HT-29 (cell line): ENCODE data around the gene AKAP1. TPM values are rescaled to one million over a fixed set of nuclear protein-coding genes. Genes with fewer than 3 reads are reported as not detected.
"Not testable (repeated sequence)": the region's sequence is repeated elsewhere in the genome, so short reads cannot be mapped to it uniquely, and the experiment has no call there.

Source experiments
- DNase-seq: peaks from one replicate; pipeline ENCODE4 v3.0.0-alpha.2; 2015; ENCODE audit warnings: low spot score
- total RNA-seq: library from RNA; depleted of rRNA; stranded (reverse); fragments of >200 nt; shearing (Covaris generic); gene quantifications from 2 replicates; pipeline ENCODE4 v1.2.3, GENCODE V29; 2014

The AKAP1 gene
- total RNA-seq, 1 experiment from 2014 or later, result 137 TPM

DNA sequence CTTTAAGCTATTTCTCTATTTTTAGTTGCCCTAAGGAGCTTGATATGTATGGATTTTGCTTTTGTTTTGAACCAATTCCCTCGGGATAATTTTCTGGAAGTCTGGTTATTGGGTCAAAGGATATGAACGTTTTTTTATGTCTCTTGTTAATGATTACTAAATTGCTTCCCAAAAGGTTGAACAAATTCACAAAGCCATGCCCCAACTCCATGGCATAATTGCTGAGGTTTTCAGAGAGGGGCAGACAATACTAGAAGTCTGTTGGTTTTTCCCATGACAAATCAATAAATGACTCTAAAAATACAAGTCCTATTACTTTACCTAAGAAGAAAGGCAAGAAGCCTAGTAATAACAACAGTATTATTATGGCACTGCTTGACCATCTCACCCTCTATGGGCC lies 11.4 kb upstream of the AKAP1 start:
- DNase-seq, result no peak

DNA sequence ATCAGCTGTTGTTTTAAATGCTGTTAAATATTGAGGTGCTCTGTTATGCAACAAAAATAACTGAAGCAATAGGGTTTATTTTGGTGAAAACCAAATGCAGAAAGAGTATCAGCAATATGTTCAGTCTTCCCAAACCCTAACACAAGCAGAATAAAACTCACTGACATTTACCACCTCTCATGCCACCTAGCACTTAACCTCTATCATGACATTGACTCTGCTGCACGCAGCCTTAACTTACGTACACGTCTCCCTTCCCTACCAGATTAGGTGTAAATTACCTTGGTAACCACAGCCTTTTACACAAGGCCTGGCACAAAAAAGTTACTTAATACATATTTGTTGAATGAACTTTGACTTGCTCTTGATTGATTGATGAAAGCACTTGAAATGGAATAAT lies 9.9 kb upstream of the AKAP1 start:
- DNase-seq, result no peak

- DNase-seq, result no peak
Measured at GRCh38 chr17:57075785-57076184, 9.3 kb upstream of the AKAP1 start.

GRCh38 chr17:57077000-57077399 lies 8.0 kb upstream of the AKAP1 start:
- DNase-seq, result no peak

GRCh38 chr17:57078274-57078673 lies 6.8 kb upstream of the AKAP1 start:
- no peak for DNase-seq

GRCh38 chr17:57080718-57081117 lies 4.3 kb upstream of the AKAP1 start:
- DNase-seq, result no peak

DNA sequence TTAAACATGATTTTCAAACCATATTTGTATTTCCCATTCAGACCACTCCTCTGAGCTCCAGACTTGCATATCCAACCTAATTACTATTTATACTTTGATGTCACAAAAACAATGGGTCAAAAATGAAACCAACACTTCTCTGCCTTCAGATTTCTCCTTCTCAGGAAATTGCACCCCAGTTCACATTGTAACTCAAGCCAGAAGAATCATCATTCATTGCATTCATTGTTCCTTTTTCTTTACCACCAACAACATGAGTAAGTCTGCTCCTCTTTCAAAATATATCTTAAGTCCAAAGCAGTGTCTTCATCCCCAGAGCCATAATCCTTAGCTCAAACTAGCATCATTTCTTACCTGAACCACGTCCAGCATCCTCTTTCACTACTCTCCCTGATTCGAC lies 2.6 kb upstream of the AKAP1 start:
- no peak for DNase-seq

DNA sequence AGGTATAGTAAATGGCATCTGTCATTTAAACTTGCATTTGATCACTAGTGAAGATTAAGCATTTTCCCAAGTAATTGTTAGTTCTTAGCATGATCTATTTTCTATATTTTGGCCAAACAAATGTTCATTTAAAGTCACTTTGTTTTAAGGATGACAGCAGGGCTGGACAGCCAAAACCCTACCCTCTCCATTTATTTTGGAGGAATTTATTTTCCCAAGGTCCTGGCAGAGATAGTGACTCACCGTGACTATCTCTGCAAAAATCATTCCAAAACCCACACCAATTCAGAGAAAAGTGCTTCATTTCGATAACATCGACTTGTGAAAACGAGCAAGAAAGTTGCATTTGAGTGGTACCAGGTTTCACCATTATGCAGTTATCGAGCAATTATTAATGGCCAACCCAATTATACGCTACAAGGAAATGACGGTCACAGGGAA lies 665 bp upstream of the AKAP1 start:
- no peak for DNase-seq

DNA sequence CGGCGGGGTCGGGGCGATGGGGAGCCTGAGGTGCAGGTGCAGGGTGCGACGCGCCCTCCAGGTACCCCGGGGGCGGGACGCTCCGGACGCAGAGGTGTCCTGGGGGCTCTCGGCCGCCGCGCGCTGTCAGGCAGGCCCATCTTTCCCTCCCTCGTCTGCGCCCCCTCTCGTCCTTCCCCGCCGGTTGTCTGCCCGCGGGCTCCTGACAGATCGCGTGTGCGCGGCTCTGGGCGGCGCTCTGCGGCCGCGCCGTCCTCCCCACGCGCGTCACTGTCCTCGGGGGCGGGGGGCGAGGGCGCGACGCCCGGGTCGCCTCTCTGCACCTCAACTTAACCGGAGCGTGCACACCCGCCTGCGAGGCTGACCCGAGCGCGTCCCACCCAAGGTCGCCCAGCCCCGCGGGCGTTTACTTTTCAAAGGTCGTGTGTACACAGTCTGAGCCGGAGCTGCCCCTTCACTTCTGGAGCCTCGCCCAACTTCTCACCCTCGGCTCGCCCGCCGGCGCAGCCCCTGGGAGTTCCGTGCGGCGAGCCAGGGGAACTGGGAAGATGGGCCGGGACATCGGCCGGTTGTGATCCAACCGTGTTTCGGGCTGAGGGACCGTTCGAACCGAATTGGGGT lies 512 bp downstream of the AKAP1 start:
- DNase-seq, result peak; percentile 68

- peak; percentile 58 for DNase-seq
Measured at GRCh38 chr17:57086069-57086930, 1.3 kb downstream of the AKAP1 start.

- DNase-seq, result no peak
Measured at GRCh38 chr17:57088298-57088697, 3.3 kb downstream of the AKAP1 start.

GRCh38 chr17:57089391-57089790 lies 4.3 kb downstream of the AKAP1 start:
- no peak for DNase-seq

- no peak for DNase-seq
Measured at GRCh38 chr17:57090560-57091185, 5.6 kb downstream of the AKAP1 start.

DNA sequence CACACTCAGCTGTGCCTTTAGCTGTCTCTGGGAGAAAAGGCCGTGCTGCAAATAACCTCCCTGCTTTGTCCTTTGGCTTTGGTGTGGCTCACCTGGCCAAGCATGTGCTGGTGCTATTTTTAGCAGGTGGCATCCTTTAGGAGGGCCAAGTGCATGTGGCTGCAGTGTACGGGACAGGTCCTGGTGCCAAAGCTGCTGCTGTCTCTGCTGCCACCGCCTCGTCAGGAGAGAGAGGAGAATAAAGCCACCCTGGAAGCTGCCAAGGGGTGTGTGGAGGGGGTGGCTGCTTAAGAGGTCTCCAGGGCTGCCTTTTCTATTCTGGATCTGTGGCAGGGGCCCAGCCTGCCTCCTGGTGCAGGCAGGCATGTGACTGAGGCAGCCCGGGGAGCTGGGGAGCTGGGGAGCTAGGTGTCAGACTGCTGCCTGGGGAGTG lies 6.2 kb downstream of the AKAP1 start:
- no peak for DNase-seq

- no peak for DNase-seq
Measured at GRCh38 chr17:57092171-57092570, 7.1 kb downstream of the AKAP1 start.

DNA sequence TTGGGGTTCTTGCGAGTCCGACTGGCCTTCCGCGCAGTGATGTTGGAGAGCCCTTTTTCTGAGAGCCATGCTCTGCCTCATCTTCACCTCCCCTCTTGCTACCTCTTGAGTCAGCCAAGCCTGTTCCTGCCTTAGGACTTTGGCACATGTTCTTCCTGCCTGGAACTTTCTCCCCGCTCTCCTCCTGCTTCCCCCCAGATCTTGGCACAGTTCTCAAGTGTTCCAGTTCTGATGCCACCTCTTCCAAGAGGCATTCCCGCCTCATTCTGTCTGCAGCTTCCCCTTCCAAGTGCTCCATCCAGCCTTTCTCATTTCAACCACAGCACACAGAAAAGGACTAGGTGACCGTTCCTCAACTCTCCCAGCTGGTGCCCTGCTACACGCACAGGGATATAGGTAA lies 7.7 kb downstream of the AKAP1 start:
- DNase-seq, result no peak

DNA sequence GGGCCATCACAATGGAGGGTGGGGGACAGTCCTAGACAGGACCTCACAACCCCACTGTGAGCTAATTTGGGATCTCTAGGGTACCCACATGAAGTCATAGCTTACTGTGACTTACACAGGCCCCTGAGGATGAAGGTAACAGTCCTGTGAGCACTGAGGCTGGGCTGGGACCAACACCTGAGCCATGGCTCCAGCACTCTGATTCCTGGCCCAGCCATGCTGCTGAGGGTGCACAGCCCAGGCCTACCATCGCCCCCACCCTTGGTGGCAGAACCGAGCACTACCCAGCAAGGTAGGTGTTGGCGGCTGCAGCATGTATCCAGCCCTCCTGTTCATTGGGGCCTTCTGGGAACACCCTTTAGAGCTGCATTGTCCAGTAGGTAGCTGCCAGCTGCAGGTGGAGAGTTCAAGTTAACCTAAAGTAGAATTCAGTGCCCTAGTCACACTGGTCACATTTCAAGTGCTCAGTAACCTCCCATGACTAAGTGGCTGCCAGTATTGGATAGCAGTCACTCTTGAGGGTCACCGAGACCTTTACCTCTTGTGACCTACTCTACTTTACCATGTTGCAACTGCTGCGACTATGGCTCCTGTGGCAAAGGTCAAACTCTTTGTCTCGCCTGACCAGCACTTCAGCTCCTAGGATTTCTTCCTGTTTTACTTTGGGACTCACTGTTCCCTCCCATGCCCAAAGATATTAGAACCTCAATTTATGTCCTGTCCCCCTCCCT lies 11.6 kb downstream of the AKAP1 start:
- DNase-seq, result no peak

DNA sequence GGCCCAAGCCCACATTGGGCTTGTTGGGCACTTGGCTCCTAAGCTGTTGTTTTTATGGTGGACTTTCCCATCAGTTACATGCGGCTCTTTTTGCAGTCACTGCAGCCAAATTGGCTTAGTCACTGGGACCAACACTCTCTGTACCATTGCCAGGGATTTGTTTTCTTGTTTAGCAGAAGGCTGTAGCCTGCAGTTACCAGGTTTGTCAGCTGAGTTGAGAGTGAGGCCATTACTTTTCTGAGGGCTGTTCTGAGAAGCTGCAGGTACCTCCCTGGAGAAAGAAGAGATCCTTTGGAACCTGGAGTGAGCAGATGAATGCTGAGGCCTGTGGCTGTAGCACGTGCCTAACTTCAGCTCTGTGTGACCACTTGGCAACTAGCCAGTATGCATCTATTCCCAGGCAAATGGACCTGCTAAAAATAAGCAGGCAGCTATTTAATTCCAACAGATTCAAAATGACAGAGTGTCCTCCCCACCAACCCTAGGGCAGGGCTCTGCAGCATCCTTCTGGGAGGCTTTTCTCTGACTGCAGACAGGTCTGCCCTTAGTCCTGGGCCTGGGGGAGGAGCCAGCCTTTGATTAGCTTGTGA lies 12.9 kb downstream of the AKAP1 start:
- no peak for DNase-seq

DNA sequence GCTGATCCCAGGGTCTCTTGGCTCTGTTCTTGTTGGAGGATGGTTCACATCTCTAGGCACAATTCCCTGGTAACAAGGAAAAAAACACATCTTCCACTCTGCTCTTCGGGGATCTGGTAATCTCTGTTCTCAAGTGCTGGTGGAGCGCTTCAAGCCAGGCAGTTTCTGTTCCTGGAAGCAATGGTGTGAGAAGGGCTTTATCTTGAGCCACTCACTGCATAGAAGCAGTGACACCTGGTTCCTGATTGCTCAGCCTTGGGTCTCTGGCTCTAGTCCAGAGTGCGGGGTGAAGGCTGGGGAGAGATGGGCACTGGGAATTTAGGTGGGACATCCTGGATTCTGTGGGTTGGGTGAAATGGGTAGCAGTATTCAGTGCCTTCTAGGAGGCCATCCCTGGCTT lies 14.1 kb downstream of the AKAP1 start:
- DNase-seq, result no peak

- DNase-seq, result no peak
Measured at GRCh38 chr17:57102122-57102521, 17.1 kb downstream of the AKAP1 start.

DNA sequence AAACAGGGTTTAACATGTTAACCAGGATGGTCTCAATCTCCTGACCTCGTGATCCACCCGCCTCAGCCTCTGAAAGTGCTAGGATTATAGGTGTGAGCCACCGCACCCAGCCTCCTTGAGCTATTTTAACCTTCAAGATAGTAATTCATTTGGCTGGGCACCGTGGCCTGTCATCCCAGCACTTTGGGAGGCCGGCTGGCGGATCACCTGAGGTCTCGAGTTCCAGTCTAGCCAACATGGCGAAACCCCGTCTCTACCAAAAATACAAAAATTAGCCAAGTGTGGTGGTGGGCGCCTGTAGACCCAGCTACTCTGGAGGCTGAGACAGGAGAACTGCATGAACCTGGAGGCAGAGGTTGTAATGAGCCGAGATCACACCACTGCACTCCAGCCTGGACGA lies 17.6 kb downstream of the AKAP1 start:
- not testable (repeated sequence) for DNase-seq
